SK-N-MC (cell line): ENCODE results near the gene APLF.

ENCODE experiments used
- EZH2 ChIP-seq: fragments of 200-600 bp; sonication (generic); IDR thresholded peaks from one replicate; pipeline ENCODE4 v1.6.1; 2017; ENCODE audit warnings: antibody characterized with exemption
- FOXP2 ChIP-seq: optimal IDR thresholded peaks from 2 replicates; pipeline ENCODE3; 2011; ENCODE audit warnings: mild to moderate bottlenecking, moderate library complexity; ENCODE audit not compliant: insufficient read depth; ENCODE audit errors: extremely low read length, control extremely low read depth
- POLR2AphosphoS5 ChIP-seq: IDR thresholded peaks from 2 replicates; pipeline ENCODE4 v1.6.1; 2012; ENCODE audit warnings: mild to moderate bottlenecking, low read depth, low read length, borderline replicate concordance

GRCh38 chr2:68564426-68564825 is 97.0 kb downstream of the APLF start:
- TF ChIP-seq EZH2 = no peak
- TF ChIP-seq POLR2AphosphoS5 = no peak
- no peak for TF ChIP-seq FOXP2
